T-helper 17 cell (primary cell): ENCODE measurements around the gene ZNRF2. TPM values are rescaled to one million over a fixed set of nuclear protein-coding genes. Genes with fewer than 3 reads are reported as not detected.

Experiments used
- ATAC-seq: fragments of 150-1000 bp; cut with Tn5 transposase; 2 replicates; pipeline ENCODE4 v1.10.0; 2021; ENCODE audit warnings: mild to moderate bottlenecking, moderate library complexity
- DNase-seq, 3 donors: peaks; one replicate each; pipeline versions ENCODE4 v3.0.0 to v3.0.0-alpha.2; 2020 to 2021
- H3K9me3 ChIP-seq: one replicate; pipeline ENCODE4 v1.7.0; 2013; ENCODE audit warnings: low read length, mild to moderate bottlenecking; ENCODE audit not compliant: control insufficient read depth, poor library complexity, severe bottlenecking
- H3K27ac Mint-ChIP-seq: one replicate; pipeline ENCODE4 v1.8.0; 2022; ENCODE audit warnings: mild to moderate bottlenecking, moderate library complexity, mixed read lengths
- H3K27me3 Mint-ChIP-seq: one replicate; pipeline ENCODE4 v1.8.0; 2022; ENCODE audit warnings: mixed read lengths
- H3K36me3 Mint-ChIP-seq: one replicate; pipeline ENCODE4 v1.8.0; 2022; ENCODE audit warnings: low read depth, mixed read lengths
- H3K4me1 Mint-ChIP-seq: one replicate; pipeline ENCODE4 v1.8.0; 2022; ENCODE audit warnings: mild to moderate bottlenecking, mixed read lengths
- H3K4me3 Mint-ChIP-seq: one replicate; pipeline ENCODE4 v1.8.0; 2022; ENCODE audit warnings: mild to moderate bottlenecking, moderate library complexity, mixed read lengths
- total RNA-seq, 4 donors: library from RNA in 2 of 4; stranded (reverse) in 2 of 4; gene quantifications; one replicate each; pipeline ENCODE4 v1.2.3 and lab custom pipeline; 2022 to 2026

ZNRF2 gene
- total RNA-seq (10 to 100 TPM; 26.8 to 31.6 TPM), total RNA-seq (lab: John Stamatoyannopoulos, UW) (28.6 to 46.9 reads per million in 2 donors)

DNA sequence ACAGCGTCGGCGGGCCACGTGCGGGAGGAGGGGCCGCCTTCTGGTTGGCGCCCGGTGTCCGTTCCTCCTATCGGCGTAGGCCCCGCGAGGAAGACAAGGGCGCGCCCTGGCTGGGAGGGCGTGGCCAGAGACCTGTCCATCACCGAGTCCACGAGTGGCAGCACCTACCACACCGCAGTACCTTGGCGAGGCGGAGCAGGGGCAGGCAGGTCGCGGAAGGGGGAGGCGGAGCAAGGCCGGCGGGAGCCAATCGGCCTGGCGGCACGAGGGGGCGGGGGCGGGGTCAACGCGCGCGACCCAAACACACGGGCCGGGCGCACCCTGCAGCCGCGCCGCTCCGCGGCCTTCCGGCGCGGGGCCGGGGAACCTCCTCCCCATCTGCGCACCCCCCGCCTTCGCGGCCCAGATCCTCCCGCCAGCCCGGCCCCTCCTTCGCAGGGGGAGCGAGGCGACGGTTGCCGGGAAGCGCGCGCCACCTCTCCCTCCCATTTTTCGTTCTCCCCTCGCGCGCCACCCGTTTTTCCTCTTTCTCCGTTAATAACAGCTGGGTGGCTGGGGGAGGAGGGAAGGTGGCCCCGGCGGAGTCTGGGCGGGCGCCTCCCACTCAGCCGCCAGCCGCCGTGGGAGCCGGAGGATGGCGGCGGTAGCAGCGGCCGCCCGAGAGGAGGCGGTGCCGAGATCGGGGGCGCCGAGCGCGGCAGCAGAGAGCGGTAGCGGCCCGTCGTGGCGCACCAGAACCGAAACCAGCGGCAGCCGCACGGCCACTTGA, at the start of gene ZNRF2:
Gene ZNRF2 (plus strand): TSS at position 300 of the 769 bp plus-strand sequence. CDS start 761 bp downstream, outside the sequence.
- peak; percentile 97 to 99 (median 98) for DNase-seq
- H3K4me1 Mint-ChIP-seq = peaks cover 37% of the 10 kb centered on the region
- H3K9me3 ChIP-seq = no peaks in the 10 kb centered on the region
- peaks cover 4% of the 10 kb centered on the region for H3K36me3 Mint-ChIP-seq
- ATAC-seq = peak; percentile 88
- H3K4me3 Mint-ChIP-seq = peak within 1 kb of the TSS; percentile 90
- peak within 1 kb of the TSS; percentile 92 for H3K27ac Mint-ChIP-seq
- no peaks in the 10 kb centered on the region for H3K27me3 Mint-ChIP-seq

DNA sequence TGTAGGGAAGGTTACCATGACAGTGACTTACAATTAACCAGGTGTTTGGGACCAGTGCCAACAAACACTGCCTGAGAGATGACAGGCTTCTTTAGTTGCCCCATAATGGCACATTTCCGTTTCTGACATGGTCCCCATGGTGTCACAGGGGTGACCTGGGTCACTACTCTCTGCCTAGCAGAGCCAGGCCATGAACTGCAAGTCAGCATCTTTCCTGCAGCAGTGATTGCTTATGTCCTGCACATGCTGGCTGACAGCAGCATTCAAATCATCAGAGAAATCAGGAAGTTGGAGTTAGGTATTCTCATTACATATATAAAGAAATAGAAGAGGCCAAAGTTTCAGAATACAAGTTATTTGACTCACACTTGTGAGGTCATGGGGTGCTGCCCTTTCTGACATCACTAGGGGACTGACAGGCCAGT, 47.1 kb upstream of the ZNRF2 start:
- peaks cover 2% of the 10 kb centered on the region for H3K36me3 Mint-ChIP-seq
- H3K4me3 Mint-ChIP-seq = no peak overlapping the region
- H3K9me3 ChIP-seq = no peaks in the 10 kb centered on the region
- H3K4me1 Mint-ChIP-seq = peaks cover 3% of the 10 kb centered on the region
- no peak for DNase-seq
- peaks cover 16% of the 10 kb centered on the region for H3K27me3 Mint-ChIP-seq
- ATAC-seq = peak; percentile 35
- H3K27ac Mint-ChIP-seq = peak overlapping the region; percentile 34

DNA sequence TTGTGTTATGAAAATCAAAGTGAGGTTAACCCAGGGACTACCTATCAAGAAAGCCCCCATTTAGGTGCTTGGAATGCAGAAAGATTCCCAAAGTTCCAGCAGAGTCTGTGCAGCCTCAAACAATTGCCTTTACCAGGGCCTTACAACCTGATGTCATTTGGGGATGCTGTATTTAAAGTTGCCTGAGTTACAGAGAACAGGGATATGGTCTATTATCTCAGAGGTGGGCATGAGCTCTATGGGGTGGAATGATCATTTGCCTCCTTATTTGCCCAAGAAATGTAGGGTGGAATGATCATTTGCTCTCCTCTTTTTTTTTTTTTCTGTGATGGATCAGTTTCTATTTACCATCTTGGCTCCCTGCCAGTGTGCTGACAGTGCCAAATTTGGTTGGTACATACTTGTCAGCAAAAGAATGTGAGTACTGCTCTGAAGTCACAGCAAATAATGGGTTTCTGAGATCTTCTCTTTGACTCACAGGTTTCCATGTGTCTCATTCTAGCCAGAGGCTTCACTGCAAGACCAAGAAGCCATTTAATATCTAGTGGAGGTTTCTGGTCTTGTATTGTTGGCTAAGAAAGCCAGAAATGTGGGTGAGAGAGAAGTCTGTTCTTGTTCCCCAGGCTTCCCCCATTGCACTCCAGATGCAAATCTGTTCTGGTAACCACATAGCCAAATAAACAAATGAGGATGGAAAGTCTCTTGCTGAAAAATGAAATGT, 45.5 kb upstream of the ZNRF2 start:
- H3K9me3 ChIP-seq = no peaks in the 10 kb centered on the region
- H3K27me3 Mint-ChIP-seq = peaks cover 16% of the 10 kb centered on the region
- DNase-seq (no peak), ATAC-seq (no peak)
- no peak overlapping the region for H3K4me3 Mint-ChIP-seq
- H3K36me3 Mint-ChIP-seq = peaks cover 2% of the 10 kb centered on the region
- H3K4me1 Mint-ChIP-seq = peaks cover 3% of the 10 kb centered on the region
- no peak overlapping the region for H3K27ac Mint-ChIP-seq

DNA sequence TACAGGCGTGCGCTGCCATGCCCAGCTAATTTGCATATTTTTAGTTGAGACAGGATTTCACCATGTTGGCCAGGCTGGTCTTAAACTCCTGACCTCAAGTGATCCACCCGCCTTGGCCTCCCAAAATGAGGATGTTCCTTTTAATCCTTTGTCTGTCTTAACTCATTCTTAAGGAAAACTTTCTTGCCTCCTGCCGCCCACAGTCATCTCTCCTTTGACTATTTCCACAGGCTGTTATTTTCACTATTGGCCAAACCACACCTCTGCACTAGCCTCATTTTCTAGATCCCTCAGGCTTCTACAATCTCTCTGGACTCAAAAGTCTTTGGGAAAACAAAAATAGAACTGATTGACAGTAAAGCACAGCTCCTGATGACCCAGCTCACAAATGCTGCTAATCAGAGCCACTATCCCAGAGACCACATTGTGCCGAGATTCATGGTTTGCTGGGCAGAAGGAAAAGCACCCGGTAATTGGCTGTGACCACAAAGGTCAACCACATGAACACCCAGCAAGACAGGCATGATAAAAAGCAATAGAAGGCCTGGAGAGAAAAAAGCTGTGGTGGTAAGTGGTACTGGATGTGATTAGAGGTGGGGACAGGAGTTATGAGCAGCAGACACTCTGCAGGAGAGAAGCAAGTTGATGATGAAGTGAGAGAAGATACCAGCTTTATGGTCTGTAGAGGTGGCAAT, 44.1 kb upstream of the ZNRF2 start:
- peaks cover 2% of the 10 kb centered on the region for H3K36me3 Mint-ChIP-seq
- H3K27me3 Mint-ChIP-seq = peaks cover 16% of the 10 kb centered on the region
- no peaks in the 10 kb centered on the region for H3K9me3 ChIP-seq
- H3K4me1 Mint-ChIP-seq = peaks cover 5% of the 10 kb centered on the region
- no peak for DNase-seq
- H3K27ac Mint-ChIP-seq = no peak overlapping the region
- H3K4me3 Mint-ChIP-seq = no peak overlapping the region
- no peak for ATAC-seq

DNA sequence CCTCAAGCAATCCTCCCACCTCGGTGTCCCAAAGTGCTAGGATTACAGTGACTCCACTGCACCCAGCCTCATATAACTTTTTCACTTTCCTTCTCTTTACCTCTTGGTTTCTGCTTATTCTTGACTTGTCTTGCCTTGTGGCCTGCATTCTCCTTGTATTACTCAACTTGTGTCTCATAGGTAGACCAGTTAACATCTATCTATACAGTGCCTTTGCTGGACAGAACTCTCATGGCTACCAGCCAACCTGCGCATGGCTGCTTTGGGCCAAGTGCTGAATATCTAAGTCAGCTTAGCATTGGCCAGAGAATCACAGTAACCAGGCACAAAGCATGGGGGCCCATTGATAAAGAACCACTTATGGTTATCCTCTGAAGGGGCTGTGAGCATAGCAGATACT, 42.6 kb upstream of the ZNRF2 start:
- H3K36me3 Mint-ChIP-seq = peaks cover 2% of the 10 kb centered on the region
- H3K9me3 ChIP-seq = no peaks in the 10 kb centered on the region
- H3K27ac Mint-ChIP-seq = no peak overlapping the region
- H3K27me3 Mint-ChIP-seq = peaks cover 16% of the 10 kb centered on the region
- ATAC-seq (no peak), DNase-seq (no peak)
- H3K4me3 Mint-ChIP-seq = no peak overlapping the region
- peaks cover 5% of the 10 kb centered on the region for H3K4me1 Mint-ChIP-seq

DNA sequence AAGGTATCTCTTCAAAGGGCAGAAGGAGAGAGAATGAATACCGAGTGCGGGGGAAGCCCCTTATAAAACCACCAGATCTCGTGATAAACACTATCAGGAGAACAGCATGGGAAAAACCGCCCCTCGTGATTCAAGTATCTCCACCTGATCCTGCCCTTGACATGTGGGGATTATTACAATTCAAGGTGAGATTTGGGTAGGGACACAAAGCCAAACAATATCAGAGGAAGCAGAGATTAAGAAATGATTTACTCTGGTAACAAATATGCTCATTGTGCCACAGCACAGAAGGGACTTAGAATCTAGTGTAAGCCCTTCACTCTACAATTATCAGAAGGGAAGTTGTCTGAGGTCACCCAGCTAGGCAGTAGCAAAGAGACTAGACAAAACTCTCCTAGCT, 40.1 kb upstream of the ZNRF2 start:
- H3K4me1 Mint-ChIP-seq = peaks cover 11% of the 10 kb centered on the region
- H3K36me3 Mint-ChIP-seq = peaks cover 2% of the 10 kb centered on the region
- H3K27ac Mint-ChIP-seq = no peak overlapping the region
- H3K4me3 Mint-ChIP-seq = no peak overlapping the region
- H3K9me3 ChIP-seq = no peaks in the 10 kb centered on the region
- ATAC-seq = no peak
- no peak for DNase-seq
- H3K27me3 Mint-ChIP-seq = peaks cover 10% of the 10 kb centered on the region

DNA sequence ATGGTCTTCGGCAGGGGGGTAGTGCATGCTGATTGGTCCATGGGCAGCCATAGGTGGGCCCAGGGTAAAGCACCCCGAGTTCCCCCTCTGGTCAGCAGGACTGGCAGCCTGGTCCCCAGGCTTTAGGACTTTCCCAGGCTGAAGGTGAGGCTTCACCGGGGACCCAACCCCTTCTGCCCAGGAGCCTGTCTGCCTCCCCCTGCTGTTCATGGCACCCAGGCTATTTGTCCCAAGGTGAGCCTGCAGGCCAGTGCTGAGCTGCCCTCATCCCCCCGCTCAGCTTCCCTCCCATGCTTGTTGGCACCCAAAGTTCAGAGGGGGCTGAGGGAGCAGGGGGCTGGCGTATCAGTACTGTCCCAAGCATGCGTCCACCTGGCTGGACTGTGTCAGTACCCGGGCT, 38.5 kb upstream of the ZNRF2 start:
- Mint-ChIP-seq H3K36me3 (no peaks in the 10 kb centered on the region), H3K27ac (no peak overlapping the region), H3K27me3 (no peaks in the 10 kb centered on the region), H3K4me3 (no peak overlapping the region), H3K4me1 (peaks cover 20% of the 10 kb centered on the region)
- no peak for ATAC-seq
- DNase-seq = no peak
- no peaks in the 10 kb centered on the region for H3K9me3 ChIP-seq

DNA sequence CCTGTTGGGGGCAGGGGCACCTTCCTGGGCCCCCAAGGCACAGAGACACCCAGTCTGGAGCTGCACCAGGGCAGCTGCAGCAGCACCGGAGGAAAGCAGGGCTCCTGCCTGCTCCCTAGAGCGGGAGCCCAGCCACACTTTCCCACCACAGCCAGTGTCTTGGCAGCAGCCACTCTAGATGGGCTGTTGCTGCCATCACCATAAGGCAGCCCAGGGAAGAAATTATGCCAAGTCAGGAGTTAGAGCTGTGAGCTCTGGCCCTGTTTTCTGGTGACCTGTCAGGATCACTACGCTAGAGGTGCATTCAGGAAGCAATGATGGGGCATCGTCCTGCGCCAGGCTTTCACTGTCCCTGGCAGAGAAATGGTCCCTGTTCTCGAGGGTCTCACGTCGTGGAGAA, 38.0 kb upstream of the ZNRF2 start:
- H3K27me3 Mint-ChIP-seq = no peaks in the 10 kb centered on the region
- H3K4me3 Mint-ChIP-seq = no peak overlapping the region
- H3K9me3 ChIP-seq = no peaks in the 10 kb centered on the region
- no peak overlapping the region for H3K27ac Mint-ChIP-seq
- no peak for DNase-seq
- no peak for ATAC-seq
- H3K4me1 Mint-ChIP-seq = peaks cover 20% of the 10 kb centered on the region
- H3K36me3 Mint-ChIP-seq = no peaks in the 10 kb centered on the region

DNA sequence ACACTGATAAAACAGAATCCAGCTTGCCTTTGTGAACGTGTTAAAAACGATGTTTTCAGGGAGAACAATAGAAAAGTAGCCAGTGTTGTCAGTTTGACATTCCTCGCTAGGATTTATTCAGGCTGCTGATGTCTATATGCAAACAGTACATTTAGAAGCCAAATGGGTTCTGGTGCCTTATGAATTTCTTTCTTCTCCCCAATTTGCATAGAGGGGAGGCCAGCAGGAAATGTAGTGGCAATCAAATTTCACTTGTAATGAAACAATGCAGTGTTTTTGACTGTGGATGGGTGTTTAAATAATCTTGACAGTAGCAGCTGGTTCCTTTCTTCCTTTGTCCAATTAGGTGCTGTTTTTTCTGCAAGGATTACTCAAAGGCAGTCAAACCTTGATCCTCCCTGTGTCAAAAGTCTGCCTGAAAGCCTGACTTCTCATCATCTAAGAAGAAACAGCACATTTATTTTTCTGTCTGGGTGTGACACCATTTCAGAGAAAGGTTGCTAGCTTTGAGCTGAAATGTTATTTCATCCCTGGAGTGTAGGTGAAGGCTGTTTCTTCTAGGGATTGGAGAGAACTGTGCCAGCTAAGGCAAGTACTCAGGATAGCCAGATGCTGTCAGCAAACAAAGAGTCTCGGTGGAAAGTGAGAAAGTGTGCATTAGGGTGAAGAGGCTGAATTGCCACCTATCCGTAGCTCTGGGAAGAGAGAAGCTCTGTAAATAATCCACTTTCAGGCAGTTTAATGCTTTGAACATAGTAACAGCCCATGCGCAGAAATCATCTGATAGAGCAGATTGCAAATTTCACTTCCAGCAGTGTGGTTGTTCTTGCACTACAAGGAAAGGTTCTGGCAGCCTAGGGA, 36.6 kb upstream of the ZNRF2 start:
- ATAC-seq (no peak), DNase-seq (no peak)
- H3K9me3 ChIP-seq = no peaks in the 10 kb centered on the region
- H3K4me3 Mint-ChIP-seq = no peak overlapping the region
- H3K4me1 Mint-ChIP-seq = peaks cover 20% of the 10 kb centered on the region
- no peaks in the 10 kb centered on the region for H3K36me3 Mint-ChIP-seq
- no peak overlapping the region for H3K27ac Mint-ChIP-seq
- no peaks in the 10 kb centered on the region for H3K27me3 Mint-ChIP-seq

DNA sequence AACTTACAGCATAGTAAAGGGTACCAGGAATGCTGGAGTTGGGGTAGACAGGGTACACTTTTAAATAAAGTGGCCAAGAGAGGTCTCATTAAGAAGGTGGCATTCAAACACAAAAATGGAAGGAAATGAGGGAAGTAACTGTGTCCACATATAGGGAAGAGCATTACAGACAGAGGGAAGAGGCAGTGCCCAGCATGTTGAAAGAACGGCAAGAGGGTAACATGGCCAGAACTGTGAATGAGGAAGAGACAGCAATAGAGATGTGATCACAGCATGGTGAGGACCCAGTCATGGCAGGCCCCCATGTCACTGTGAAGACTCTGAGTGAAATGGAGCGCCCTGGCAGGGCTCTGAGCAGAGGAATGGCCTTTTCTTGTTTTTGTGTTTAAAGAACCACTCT, 35.1 kb upstream of the ZNRF2 start:
- peaks cover 6% of the 10 kb centered on the region for H3K36me3 Mint-ChIP-seq
- no peak overlapping the region for H3K4me3 Mint-ChIP-seq
- peaks cover 26% of the 10 kb centered on the region for H3K4me1 Mint-ChIP-seq
- peak overlapping the region; percentile 14 for H3K27ac Mint-ChIP-seq
- H3K9me3 ChIP-seq = no peaks in the 10 kb centered on the region
- no peaks in the 10 kb centered on the region for H3K27me3 Mint-ChIP-seq
- ATAC-seq = no peak
- DNase-seq = no peak

DNA sequence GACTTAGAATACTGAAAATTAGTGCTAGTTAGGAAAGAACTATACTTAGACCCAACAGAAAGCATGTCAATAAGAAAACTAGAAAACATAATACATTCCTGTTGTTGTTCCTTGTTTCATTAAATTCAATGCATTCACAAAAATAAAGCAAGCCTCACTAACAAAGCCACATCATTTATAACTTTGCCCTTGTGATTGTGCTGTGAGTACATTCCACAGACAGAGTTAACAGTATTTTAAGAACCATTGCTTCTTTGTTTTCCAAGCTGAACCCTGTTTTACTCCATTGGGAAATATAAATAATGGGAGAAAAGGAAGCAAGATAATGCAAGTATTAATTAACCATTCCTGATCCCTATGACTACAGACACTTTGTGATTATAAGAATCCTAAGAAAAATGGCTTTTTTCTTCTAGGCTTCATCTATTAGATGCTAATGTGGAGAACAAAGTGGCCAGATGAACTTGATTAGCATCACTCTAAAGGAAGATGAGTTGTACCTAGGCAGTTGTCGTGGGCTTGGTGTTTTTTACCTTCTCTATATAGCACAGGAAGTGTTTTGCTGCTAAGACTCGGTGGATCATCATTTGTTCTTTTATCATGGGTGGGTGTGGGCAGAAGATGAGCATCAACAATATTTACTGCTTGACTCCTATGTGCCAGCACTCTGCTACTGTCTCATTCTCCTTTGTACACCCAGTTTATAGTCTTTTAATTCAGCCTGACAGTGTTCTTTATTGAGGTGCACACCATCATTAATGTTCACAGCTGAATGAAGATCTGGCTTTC, 34.2 kb upstream of the ZNRF2 start:
- Mint-ChIP-seq H3K36me3 (peaks cover 6% of the 10 kb centered on the region), H3K4me3 (no peak overlapping the region)

DNA sequence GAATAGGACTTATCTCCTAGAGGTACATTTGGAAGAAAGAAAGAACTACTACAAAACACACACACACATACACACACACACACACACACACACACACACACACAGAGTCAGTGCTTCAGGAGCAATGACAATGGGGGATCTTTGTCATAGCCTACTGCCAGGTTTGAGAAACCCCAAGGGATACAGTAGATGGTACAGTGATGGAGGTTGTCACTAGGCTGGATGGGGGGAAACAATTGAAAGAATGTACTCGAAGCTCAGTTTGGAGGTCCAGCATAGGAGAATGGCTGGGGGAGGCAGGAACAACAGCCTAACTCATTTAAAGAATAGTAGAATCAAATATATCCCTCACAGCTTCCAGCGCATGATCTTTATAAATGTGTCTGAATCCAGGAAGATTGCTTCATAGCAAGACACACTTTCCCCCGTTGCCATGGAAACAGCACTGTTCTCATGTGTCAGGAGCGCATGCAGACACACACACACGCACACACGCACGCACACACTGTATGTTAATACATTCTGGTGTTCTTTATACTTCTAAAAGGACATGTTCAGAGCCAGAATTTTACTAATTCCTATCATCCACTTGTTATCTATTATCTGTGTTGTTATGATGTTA, 32.6 kb upstream of the ZNRF2 start:
- H3K27ac Mint-ChIP-seq = peak overlapping the region; percentile 14

More for the DNA sequence above, 34.2 kb upstream of the ZNRF2 start:
- ATAC-seq = peak; percentile 37
- no peaks in the 10 kb centered on the region for H3K27me3 Mint-ChIP-seq
- no peak for DNase-seq
- H3K4me1 Mint-ChIP-seq = peaks cover 27% of the 10 kb centered on the region
- H3K9me3 ChIP-seq = no peaks in the 10 kb centered on the region
- H3K27ac Mint-ChIP-seq = peak overlapping the region; percentile 14

More for the DNA sequence above, 32.6 kb upstream of the ZNRF2 start:
- Mint-ChIP-seq H3K4me3 (no peak overlapping the region), H3K36me3 (peaks cover 6% of the 10 kb centered on the region), H3K27me3 (no peaks in the 10 kb centered on the region), H3K4me1 (peaks cover 27% of the 10 kb centered on the region)
- no peak for ATAC-seq
- no peak for DNase-seq
- H3K9me3 ChIP-seq = no peaks in the 10 kb centered on the region
